K562 (cell line): Measurements from ENCODE around the gene ERFL. TPM values are rescaled to one million over a fixed set of nuclear protein-coding genes. Genes with fewer than 3 reads are reported as not detected.
A peak's percentile ranks its signal among the peaks of the same experiment; 100 is the strongest.

Experiments used
- ATAC-seq: fragments of 200-7000 bp; cut with Tn5 transposase; 3 replicates; pipeline ENCODE4 v1.9.1; 2020; ENCODE audit warnings: moderate library complexity
- BruUV-seq: library from RNA; stranded (reverse); fragments of 400-500 nt; replicated peaks from 2 replicates; lab custom pipeline; 2021; lab: Mats Ljungman, UMichigan
- CTCF ChIA-PET: fragments of 300-600 bp; formaldehyde crosslinking; extraction: SDS; loops from one replicate; lab custom pipeline; 2021; ENCODE audit warnings: low intra/inter-chr PET ratio; lab: Yijun Ruan, JAX
- POLR2A ChIA-PET: fragments of 300-600, 350-650 bp; sonication (Branson Sonifier 250); formaldehyde crosslinking; extraction: SDS; loops from one replicate; lab custom pipeline; 2021; ENCODE audit warnings: antibody characterized with exemption, inconsistent platforms; lab: Yijun Ruan, JAX
- DNase-seq, 4 experiments: peaks; one replicate each; pipeline versions ENCODE4 v3.0.0 to v3.0.0-alpha.2; 2011 to 2018; ENCODE audit warnings: low spot score in 3 of 4, mixed read lengths in 3 of 4; ENCODE audit errors: extremely low read depth in 1 of 4
- FAIRE-seq: peaks from 2 replicates; lab custom pipeline; 2011; peaks lifted over from hg19 to GRCh38; lab: Jason Lieb, UNC
- H2AFZ ChIP-seq: 2 replicates; pipeline ENCODE4 v1.6.0; 2011; ENCODE audit warnings: low read depth, low read length, control low read depth, inconsistent platforms
- H3K27ac ChIP-seq: fragments of 200-600 bp; 3 replicates; pipeline ENCODE4 v1.8.0; 2011; ENCODE audit warnings: low read depth, mild to moderate bottlenecking, control low read depth, inconsistent platforms, low read length, moderate library complexity, mixed read lengths; ENCODE audit errors: extremely low read depth
- H3K27me3 ChIP-seq, 2 experiments: fragments of 300-600 bp in 1 of 2; 2 replicates in 1 of 2; 3 replicates in 1 of 2; pipeline versions ENCODE4 v1.6.0 to v1.8.0; 2011; ENCODE audit warnings: inconsistent platforms in 2 of 2, low read length in 2 of 2, mild to moderate bottlenecking in 1 of 2, mixed read lengths in 1 of 2, moderate library complexity in 1 of 2; ENCODE audit not compliant: control insufficient read depth in 2 of 2, insufficient read depth in 2 of 2
- H3K36me3 ChIP-seq: fragments of 300-600 bp; 3 replicates; pipeline ENCODE4 v1.8.0; 2011; ENCODE audit warnings: mild to moderate bottlenecking, low read length, inconsistent platforms; ENCODE audit not compliant: control insufficient read depth, insufficient read depth
- H3K4me1 ChIP-seq, 2 experiments: fragments of 200-600 bp in 1 of 2; replicated peaks in 1 of 2; 2 replicates in 1 of 2; 3 replicates in 1 of 2; pipeline versions ENCODE4 v1.5.1 to v1.8.0; 2011; ENCODE audit warnings: inconsistent platforms in 2 of 2, low read length in 2 of 2, mild to moderate bottlenecking in 1 of 2, mixed read lengths in 1 of 2, moderate library complexity in 1 of 2; ENCODE audit not compliant: control insufficient read depth in 2 of 2, insufficient read depth in 2 of 2
- H3K4me2 ChIP-seq: 2 replicates; pipeline ENCODE4 v1.6.1; 2011; ENCODE audit warnings: low read length, control low read depth, inconsistent platforms, mixed read lengths; ENCODE audit not compliant: insufficient read depth
- H3K4me3 ChIP-seq: fragments of 200-600 bp; sonication (generic), shearing (Covaris generic); 2 replicates; pipeline ENCODE4 v1.5.1; 2016; ENCODE audit warnings: control low read depth, inconsistent platforms
- H3K79me2 ChIP-seq: fragments of 200-600 bp; 3 replicates; pipeline ENCODE4 v1.8.0; 2011; ENCODE audit warnings: low read length, inconsistent platforms; ENCODE audit not compliant: control insufficient read depth, insufficient read depth
- H3K9ac ChIP-seq, 2 experiments: 2 replicates each; pipeline versions ENCODE4 v1.6.0 to v1.6.1; 2011; ENCODE audit warnings: low read depth in 2 of 2, low read length in 2 of 2, control low read depth in 1 of 2, inconsistent platforms in 1 of 2, mild to moderate bottlenecking in 1 of 2, mixed read lengths in 1 of 2; ENCODE audit not compliant: insufficient read depth in 1 of 2
- H3K9me1 ChIP-seq: one replicate; pipeline ENCODE4 v1.6.0; 2011; ENCODE audit warnings: inconsistent platforms, mild to moderate bottlenecking, low read length, moderate library complexity; ENCODE audit not compliant: control insufficient read depth, insufficient read depth
- H3K9me3 ChIP-seq: replicated peaks from 2 replicates; pipeline ENCODE4 v1.5.1; 2011; ENCODE audit warnings: low read depth, low read length, inconsistent platforms; ENCODE audit not compliant: control insufficient read depth, insufficient read depth
- H4K20me1 ChIP-seq: replicated peaks from 2 replicates; pipeline ENCODE4 v1.6.1; 2011; ENCODE audit warnings: low read length, inconsistent platforms, mixed read lengths; ENCODE audit not compliant: control insufficient read depth, insufficient read depth
- E2F5 ChIP-seq: sonication (generic); formaldehyde crosslinking; IDR thresholded peaks from 2 replicates; pipeline ENCODE4 v1.8.0; 2022; ENCODE audit warnings: mild to moderate bottlenecking, missing genetic modification reagents
- HDAC3 ChIP-seq: fragments of 450-650 bp; IDR thresholded peaks from 2 replicates; pipeline ENCODE4 v1.6.1; 2018; ENCODE audit warnings: borderline replicate concordance, mild to moderate bottlenecking, moderate library complexity; ENCODE audit not compliant: partially characterized antibody
- MTA1 ChIP-seq: fragments of 450-650 bp; IDR thresholded peaks from 2 replicates; pipeline ENCODE4 v1.6.1; 2017; ENCODE audit warnings: borderline replicate concordance
- MTF1 ChIP-seq: fragments of 250-450 bp; sonication (Bioruptor Pico); IDR thresholded peaks from 2 replicates; pipeline ENCODE4 v1.9.0; 2021; ENCODE audit warnings: moderate library complexity, mild to moderate bottlenecking, inconsistent platforms, borderline replicate concordance
- NFIC ChIP-seq: fragments of 450-650 bp; IDR thresholded peaks from 2 replicates; pipeline ENCODE4 v1.6.1; 2017; ENCODE audit warnings: mild to moderate bottlenecking, inconsistent platforms
- PTTG1 ChIP-seq: fragments of 450-650 bp; IDR thresholded peaks from 2 replicates; pipeline ENCODE4 v1.6.1; 2016; ENCODE audit warnings: low read depth, mild to moderate bottlenecking, missing genetic modification characterization, missing compliant biosample characterization
- SUPT5H ChIP-seq: fragments of 450-650 bp; IDR thresholded peaks from 2 replicates; pipeline ENCODE4 v1.6.1; 2016
- TAF15 ChIP-seq: fragments of 200-400 bp; formaldehyde crosslinking; IDR thresholded peaks from 2 replicates; pipeline ENCODE4 v1.6.1; 2017; ENCODE audit warnings: mild to moderate bottlenecking, low read depth, low read length, moderate library complexity
- TSHZ1 ChIP-seq: fragments of 250-450 bp; sonication (Bioruptor Pico); IDR thresholded peaks from 2 replicates; pipeline ENCODE4 v1.4.0; 2020; ENCODE audit warnings: mild to moderate bottlenecking, moderate library complexity
- ZBTB26 ChIP-seq: fragments of 450-650 bp; formaldehyde crosslinking; IDR thresholded peaks from 2 replicates; pipeline ENCODE4 v1.4.0; 2022; ENCODE audit warnings: missing genetic modification characterization
- ZFX ChIP-seq: sonication (generic); formaldehyde crosslinking; IDR thresholded peaks from 2 replicates; pipeline ENCODE4 v1.8.0; 2022; ENCODE audit warnings: mild to moderate bottlenecking, missing genetic modification reagents, moderate library complexity
- ZNF395 ChIP-seq: fragments of 200-800 bp; sonication (Bioruptor generic); IDR thresholded peaks from 2 replicates; pipeline ENCODE4 v1.6.1; 2017; ENCODE audit warnings: missing genetic modification characterization, missing compliant biosample characterization
- ZNF444 ChIP-seq: fragments of 250-450 bp; sonication (Bioruptor Pico); IDR thresholded peaks from 2 replicates; pipeline ENCODE4 v1.4.0; 2020; ENCODE audit warnings: mild to moderate bottlenecking, moderate library complexity
- WGBS: fragments of 100-300 bp; shearing (Covaris generic); methylation state at CpG from one replicate; pipeline ENCODE4 v1.1.6; 2016; ENCODE audit warnings: low coverage, mixed read lengths; ENCODE audit not compliant: insufficient coverage; ENCODE audit errors: missing lambda C conversion rate; 5-methylcytosine and 5-hydroxymethylcytosine counted together
- in situ Hi-C: fragments of 300-500 bp; cut with MboI; formaldehyde crosslinking; loops from 4 replicates; pipeline ENCODE4 v1.15.0; 2018; ENCODE audit warnings: inconsistent platforms, mixed read lengths
- intact Hi-C: fragments of 100-400 bp; cut with micrococcal nuclease; formaldehyde crosslinking; loops from 2 replicates; pipeline ENCODE4 v1.14.2; 2022
- polyA plus RNA-seq, 8 experiments: library from polyadenylated mRNA; depleted of rRNA in 4 of 8; stranded (reverse) in 5 of 8; unstranded in 3 of 8; fragments of >200 nt; fragmentation: Nextera tagmentation in 2 of 8; fragmentation: Illumina TruSeq in 1 of 8; extraction: Ambion mirVana in 2 of 8; extraction: Trizol in 1 of 8; gene quantifications; 2 replicates each; pipeline versions ENCODE4 v1.2.1 to v1.2.3, GENCODE V29; 2011 to 2014; ENCODE audit warnings: inconsistent platforms in 1 of 8, missing spikeins in 1 of 8
- total RNA-seq, 7 experiments: library from RNA; depleted of rRNA in 6 of 7; stranded (reverse); fragments of >200 nt in 6 of 7; fragmentation: Illumina TruSeq in 2 of 7; extraction: Trizol in 2 of 7; gene quantifications; 2 replicates each; pipeline versions ENCODE4 v1.2.1 to v1.2.3, GENCODE V29; 2011 to 2021; ENCODE audit warnings: low replicate concordance in 1 of 7

Gene ERFL
- total and polyA plus RNA-seq, 9 of the 15 experiments (the other 6 are each of a cell fraction or from before 2014, with no cell fraction given) = 0.07 to 0.75 (median 0.32) TPM; not detected in 4

GRCh38 chr19:41882568-41883462 lies 45.4 kb downstream of the ERFL start, which contains the start of gene ARHGEF1:
ARHGEF1 (plus strand) TSS chr19:41883184; CDS start chr19:41888083, 4,899 bp downstream.
- Histone ChIP-seq H3K79me2 (peaks cover 40% of the 10 kb centered on the region), H3K36me3 (peaks cover 14% of the 10 kb centered on the region; the same call in 1 of the 3 replicates), H3K4me2 (peak within 1 kb of the TSS; percentile 89), H3K4me1 (peaks cover 31 to 71% of the 10 kb centered on the region in 2 experiments; a peak in 4 of 5 replicates), H3K9me1 (no peaks in the 10 kb centered on the region), H3K4me3 (peak within 1 kb of the TSS; percentile 70), H2AFZ (peak within 1 kb of the TSS; percentile 81), H3K9ac (peak within 1 kb of the TSS; percentile 76 to 95), H3K27me3 (no peaks in the 10 kb centered on the region), H3K27ac (peak within 1 kb of the TSS; percentile 78), H4K20me1 (0 out of 2 replicates have a peak, but pooled peaks cover 3% of the 10 kb centered on the region), H3K9me3 (no peaks in the 10 kb centered on the region)
- BruUV-seq = no TSS peak
- FAIRE-seq (no peak), DNase-seq (peak; percentile 62 to 93 (median 84)), ATAC-seq (peak; percentile 45)
- 16% methylated on average over 23 of the region's 80 CpGs for WGBS
- ChIA-PET CTCF (interaction anchor here (0.7 kb wide), 1 partner anchor 1418 kb away, joined by 4 read pairs; no protein-coding TSS in a partner anchor), POLR2A (interaction anchor here (0.6 to 1.1 kb wide), 4 partner anchors 10 to 162 kb away, joined by 3 to 4 read pairs (median 3); no protein-coding TSS in a partner anchor)
- in situ Hi-C loops = no loop called here
- intact Hi-C loops = no loop called here
- TF ChIP-seq TAF15 = no peak
- TF ChIP-seq HDAC3 = no peak
- no peak for TF ChIP-seq MTF1
- no peak for TF ChIP-seq E2F5
- TF ChIP-seq ZNF395 (CRISPR knock-in tag) = 0 out of 2 replicates have a peak, but pooled peaks have one; percentile 29
- TF ChIP-seq NFIC = no peak
- 0 out of 2 replicates have a peak, but pooled peaks have one; percentile 31 for TF ChIP-seq MTA1
- 0 out of 2 replicates have a peak, but pooled peaks have one; percentile 67 for TF ChIP-seq ZBTB26 (CRISPR knock-in tag)
- TF ChIP-seq ZFX (CRISPR knock-in tag) = peak; percentile 46
- TF ChIP-seq SUPT5H = no peak
- TF ChIP-seq TSHZ1 = no peak
- TF ChIP-seq PTTG1 (tag) = no peak
- no peak for TF ChIP-seq ZNF444 (CRISPR knock-in tag)
